Measurements from ENCODE around the gene MED27. TPM values are rescaled to one million over a fixed set of nuclear protein-coding genes. Genes with fewer than 3 reads are reported as not detected.

Gene MED27
- total and polyA plus RNA-seq, 2 of the 13 experiments (the other 11 are each of a cell fraction or from before 2014, with no cell fraction given) = 16.9 to 19.0 TPM

- H3K79me2 ChIP-seq (ENCODE audit: insufficient read depth, low read length) = peaks cover 14% of the 10 kb centered on the region
- intact Hi-C loops (cut with micrococcal nuclease; ENCODE audit: unreplicated experiment) = no loop called here
- 96% methylated on average over 4 of the region's 4 CpGs for WGBS (ENCODE audit: low lambda C conversion rate)
- no peaks in the 10 kb centered on the region for H3K4me1 ChIP-seq (ENCODE audit: insufficient read depth, low read length)
- ATAC-seq (no peak), FAIRE-seq (no peak), DNase-seq (ENCODE audit: low spot score) (no peak)
- H3K9me3 ChIP-seq (ENCODE audit: low read length) = no peaks in the 10 kb centered on the region
- no peak overlapping the region for H2AFZ ChIP-seq (ENCODE audit: low read length)
- H3K4me3 ChIP-seq (replicated peaks in 1 of 3; ENCODE audit: insufficient read depth in 1 of 3, low read depth in 2 of 3, low read length in 3 of 3) = no peak overlapping the region
- H3K9ac ChIP-seq (ENCODE audit: insufficient read depth, low read depth, low read length) = no peak overlapping the region
- no peaks in the 10 kb centered on the region for H3K27me3 ChIP-seq (ENCODE audit: control insufficient read depth in 1 of 2, insufficient read depth in 2 of 2, low read length in 2 of 2)
- TF ChIP-seq ZNF768 (CRISPR knock-in tag; IDR thresholded peaks at IDR 0.05) (no peak), ZNF501 (CRISPR knock-in tag; IDR thresholded peaks at IDR 0.05) (no peak), AHR (CRISPR knock-in tag; IDR thresholded peaks at IDR 0.05) (no peak), TCF7 (IDR thresholded peaks at IDR 0.05; ENCODE audit: low read depth) (no peak), SALL2 (CRISPR knock-in tag; IDR thresholded peaks at IDR 0.05) (no peak), PITX1 (CRISPR knock-in tag; IDR thresholded peaks at IDR 0.05) (no peak), NR2F6 (IDR thresholded peaks at IDR 0.05) (no peak), NR2F6 (CRISPR knock-in tag; IDR thresholded peaks at IDR 0.05) (no peak), ZNF781 (CRISPR knock-in tag; IDR thresholded peaks at IDR 0.05; ENCODE audit: borderline replicate concordance, not compliant biosample characterization) (no peak), ZNF790 (CRISPR knock-in tag; IDR thresholded peaks at IDR 0.05; ENCODE audit: borderline replicate concordance) (no peak), XRCC5 (optimal IDR thresholded peaks at IDR 0.05; ENCODE audit: low read length) (no peak)
- no peak overlapping the region for H3K4me2 ChIP-seq (ENCODE audit: low read depth, low read length)
- in situ Hi-C loops (cut with HindIII; ENCODE audit: extremely low pct_ligation_motif_present, low pct_unique_long_range_greater_than_20kb) = no loop called here
- CTCF ChIA-PET (ENCODE audit: low intra/inter-chr PET ratio, low total read pairs) = no interaction called here
- no peak overlapping the region for H3K27ac ChIP-seq (ENCODE audit: extremely low read length, insufficient read depth, low read length)
- H3K36me3 ChIP-seq (replicated peaks in 1 of 2; ENCODE audit: control insufficient read depth in 1 of 2, insufficient read depth in 2 of 2, low read length in 2 of 2) = no peaks in the 10 kb centered on the region
- no TSS peak for BruUV-seq (replicated peaks)
- H4K20me1 ChIP-seq (ENCODE audit: insufficient read depth, low read length) = 0 out of 2 replicates have a peak, but pooled peaks cover 4% of the 10 kb centered on the region
- POLR2A ChIA-PET = no interaction called here
These were observed 29.8 kb downstream of the MED27 start for GRCh38 chr9:132049900-132050299.

DNA sequence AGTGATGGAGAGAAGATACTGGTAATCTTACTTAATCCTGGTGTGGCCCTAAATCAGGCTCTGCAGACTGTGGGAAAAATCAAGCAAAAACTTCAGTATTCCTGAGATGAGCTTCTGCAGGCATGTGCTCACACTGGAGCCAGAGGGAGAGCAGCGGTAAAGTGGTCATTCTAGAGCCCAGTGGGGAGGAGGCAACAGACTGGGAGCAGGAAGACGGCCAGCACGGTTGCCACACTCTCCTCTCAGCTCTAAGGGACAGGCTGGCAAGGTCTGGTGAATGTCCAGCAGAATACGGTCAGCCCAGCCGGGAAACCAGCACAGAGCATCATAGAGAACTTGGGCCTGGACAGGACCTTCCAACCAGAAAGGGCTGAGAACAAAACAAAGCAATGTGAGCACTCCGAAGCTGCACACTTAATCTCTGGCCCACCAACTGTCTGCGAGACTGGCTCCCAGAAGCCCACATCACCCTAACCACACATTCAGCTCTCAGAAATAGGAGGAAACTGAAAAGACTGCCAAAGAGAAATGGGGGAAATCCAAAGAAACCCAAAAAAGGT is 30.3 kb downstream of the MED27 start:
- Histone ChIP-seq H3K4me1 (ENCODE audit: insufficient read depth, low read length) (no peaks in the 10 kb centered on the region), H3K27ac (ENCODE audit: extremely low read length, insufficient read depth, low read length) (no peak overlapping the region), H3K36me3 (replicated peaks in 1 of 2; ENCODE audit: control insufficient read depth in 1 of 2, insufficient read depth in 2 of 2, low read length in 2 of 2) (no peaks in the 10 kb centered on the region), H3K9ac (ENCODE audit: insufficient read depth, low read depth, low read length) (no peak overlapping the region), H3K4me3 (replicated peaks in 1 of 3; ENCODE audit: insufficient read depth in 1 of 3, low read depth in 2 of 3, low read length in 3 of 3) (no peak overlapping the region), H3K79me2 (ENCODE audit: insufficient read depth, low read length) (peaks cover 14% of the 10 kb centered on the region), H4K20me1 (ENCODE audit: insufficient read depth, low read length) (0 out of 2 replicates have a peak, but pooled peaks cover under 1% of the 10 kb centered on the region), H3K4me2 (ENCODE audit: low read depth, low read length) (no peak overlapping the region), H3K9me3 (ENCODE audit: low read length) (no peaks in the 10 kb centered on the region), H2AFZ (ENCODE audit: low read length) (no peak overlapping the region), H3K27me3 (ENCODE audit: control insufficient read depth in 1 of 2, insufficient read depth in 2 of 2, low read length in 2 of 2) (no peaks in the 10 kb centered on the region)
- POLR2A ChIA-PET = no interaction called here
- intact Hi-C loops (cut with micrococcal nuclease; ENCODE audit: unreplicated experiment) (no loop called here), in situ Hi-C loops (cut with HindIII; ENCODE audit: extremely low pct_ligation_motif_present, low pct_unique_long_range_greater_than_20kb) (no loop called here)
- no peak for DNase-seq (ENCODE audit: low spot score)
- no TSS peak for BruUV-seq (replicated peaks)
- 93% methylated on average over 7 of the region's 7 CpGs for WGBS (ENCODE audit: low lambda C conversion rate)
- CTCF ChIA-PET (ENCODE audit: low intra/inter-chr PET ratio, low total read pairs) = no interaction called here
- no peak for ATAC-seq
- TF ChIP-seq NBN (conservative IDR thresholded peaks at IDR 0.05) (no peak), ZNF777 (CRISPR knock-in tag; IDR thresholded peaks at IDR 0.05) (no peak), SALL2 (CRISPR knock-in tag; IDR thresholded peaks at IDR 0.05) (no peak), ZNF503 (CRISPR knock-in tag; IDR thresholded peaks at IDR 0.05) (no peak), PRMT3 (CRISPR knock-in tag; IDR thresholded peaks at IDR 0.05; ENCODE audit: borderline replicate concordance, low read depth) (no peak), FOXA3 (CRISPR knock-in tag; IDR thresholded peaks at IDR 0.05) (no peak), ZNF260 (CRISPR knock-in tag; IDR thresholded peaks at IDR 0.05; ENCODE audit: borderline replicate concordance, low read depth) (no peak), HMG20B (CRISPR knock-in tag; conservative IDR thresholded peaks at IDR 0.05) (no peak)
- no peak for FAIRE-seq
